Neural progenitor cell (in vitro differentiated cells): ENCODE measurements around the gene SHTN1.

Experiments
- CTCF ChIP-seq: fragments of 200-600 bp; sonication (generic); IDR thresholded peaks from 2 replicates; pipeline ENCODE4 v1.5.1; 2017; ENCODE audit warnings: antibody characterized with exemption, mild to moderate bottlenecking
- EZH2 ChIP-seq: fragments of 200-600 bp; sonication (generic); IDR thresholded peaks from 2 replicates; pipeline ENCODE4 v1.6.1; 2017; ENCODE audit warnings: antibody characterized with exemption, mild to moderate bottlenecking, moderate library complexity
- EZH2phosphoT487 ChIP-seq: fragments of 200-600 bp; sonication (generic); IDR thresholded peaks from 2 replicates; pipeline ENCODE4 v1.6.1; 2017; ENCODE audit warnings: antibody characterized with exemption

GRCh38 chr10:117002206-117002605 is 2.8 kb downstream of the SHTN1 start:
- no peak for TF ChIP-seq CTCF
- TF ChIP-seq EZH2phosphoT487, result no peak
- no peak for TF ChIP-seq EZH2
